Measurements from ENCODE around the gene INTS11. TPM values are rescaled to one million over a fixed set of nuclear protein-coding genes. Genes with fewer than 3 reads are reported as not detected.

The INTS11 gene
- total and polyA plus RNA-seq, 9 of the 15 experiments (the other 6 are each of a cell fraction or from before 2014, with no cell fraction given) = 3.6 to 183 (median 110) TPM

GRCh38 chr1:1267488-1268283, 56.8 kb downstream of the INTS11 start (continued):
- TF ChIP-seq THAP12 (CRISPR knock-in tag; IDR thresholded peaks at IDR 0.05) (no peak), ZNF3 (CRISPR knock-in tag; IDR thresholded peaks at IDR 0.05) (no peak), POLR2AphosphoS5 (IDR thresholded peaks at IDR 0.05; ENCODE audit: control insufficient read depth, insufficient read depth, low read depth, low read length) (peak; percentile 33; the same call in 1 of the 2 replicates), TRIM28 (IDR thresholded peaks at IDR 0.05) (no peak), POLR2A (conservative IDR thresholded peaks at IDR 0.05) (0 out of 2 replicates have a peak, but pooled peaks have one; percentile 18), RBFOX2 (IDR thresholded peaks at IDR 0.05; ENCODE audit: low read depth, low read length) (peak; percentile 67), NR2C2 (CRISPR knock-in tag; IDR thresholded peaks at IDR 0.05) (no peak), NR2C2 (tag; IDR thresholded peaks at IDR 0.05) (no peak), RFX7 (CRISPR knock-in tag; IDR thresholded peaks at IDR 0.05) (no peak), MYBL2 (IDR thresholded peaks at IDR 0.05; ENCODE audit: low read depth) (no peak), MYBL2 (CRISPR knock-in tag; IDR thresholded peaks at IDR 0.05; ENCODE audit: borderline replicate concordance) (no peak)

Data from K562 (cell line).